Measurements from ENCODE around the gene MARCHF2. TPM values are rescaled to one million over a fixed set of nuclear protein-coding genes. Genes with fewer than 3 reads are reported as not detected.
"Not testable (repeated sequence)": the region's sequence is repeated elsewhere in the genome, so short reads cannot be mapped to it uniquely, and the experiment has no call there.

Gene MARCHF2
- polyA plus RNA-seq, 1 donor from 2014 or later: 67.9 TPM

GRCh38 chr19:8441725-8442544 lies 28.8 kb downstream of the MARCHF2 start:
- no peak overlapping the region for H3K9ac ChIP-seq (ENCODE audit: low read length)

GRCh38 chr19:8444140-8444676 lies 31.1 kb downstream of the MARCHF2 start:
- Histone ChIP-seq H3K4me3 (ENCODE audit: low read length) (peak overlapping the region; percentile 97), H4K20me1 (ENCODE audit: insufficient read depth) (peaks cover 17% of the 10 kb centered on the region), H2AFZ (ENCODE audit: low read depth, low read length) (peak overlapping the region; percentile 93), H3K27ac (ENCODE audit: low read length) (peak overlapping the region; percentile 40), H3K9ac (ENCODE audit: low read length) (peak overlapping the region; percentile 61), H3K79me2 (replicated peaks; ENCODE audit: insufficient read depth, low read length) (peaks cover 44% of the 10 kb centered on the region), H3K4me2 (ENCODE audit: low read length) (peak overlapping the region; percentile 76)
- not testable (repeated sequence) for H3F3A ChIP-seq (ENCODE audit: insufficient read depth, low read length, poor library complexity, severe bottlenecking); H3K27me3 ChIP-seq (ENCODE audit: insufficient read depth, low read depth, low read length); H3K9me3 ChIP-seq (ENCODE audit: low read length); H3K9me2 ChIP-seq (ENCODE audit: insufficient read depth, low read length); H3K36me3 ChIP-seq (ENCODE audit: insufficient read depth, low read length)

More at GRCh38 chr19:8441725-8442544, 28.8 kb downstream of the MARCHF2 start:
- H4K20me1 ChIP-seq (ENCODE audit: insufficient read depth): peaks cover 7% of the 10 kb centered on the region
- no peaks in the 10 kb centered on the region for H3K27me3 ChIP-seq (ENCODE audit: insufficient read depth, low read depth, low read length)
- peaks cover 21% of the 10 kb centered on the region for H3K79me2 ChIP-seq (replicated peaks; ENCODE audit: insufficient read depth, low read length)
- no peaks in the 10 kb centered on the region for H3K36me3 ChIP-seq (ENCODE audit: insufficient read depth, low read length)
- no peak overlapping the region for H3K4me3 ChIP-seq (ENCODE audit: low read length)
- H3K27ac ChIP-seq (ENCODE audit: low read length): no peak overlapping the region
- TF ChIP-seq RAD21 (conservative IDR thresholded peaks at IDR 0.05) (no peak), MXI1 (conservative IDR thresholded peaks at IDR 0.05; ENCODE audit: poor library complexity, severe bottlenecking) (no peak), TAF1 (IDR thresholded peaks at IDR 0.05; ENCODE audit: low read depth) (no peak), CTCF (IDR thresholded peaks at IDR 0.05; ENCODE audit: poor library complexity, severe bottlenecking) (no peak), EP300 (conservative IDR thresholded peaks at IDR 0.05; ENCODE audit: poor library complexity, severe bottlenecking) (no peak), POLR2AphosphoS5 (IDR thresholded peaks at IDR 0.05) (no peak), SMC3 (conservative IDR thresholded peaks at IDR 0.05; ENCODE audit: poor library complexity) (no peak), EZH2 (IDR thresholded peaks at IDR 0.05; ENCODE audit: borderline replicate concordance, insufficient read depth, low read length, poor library complexity, severe bottlenecking) (no peak)
- TF ChIP-seq, protein P1, sequence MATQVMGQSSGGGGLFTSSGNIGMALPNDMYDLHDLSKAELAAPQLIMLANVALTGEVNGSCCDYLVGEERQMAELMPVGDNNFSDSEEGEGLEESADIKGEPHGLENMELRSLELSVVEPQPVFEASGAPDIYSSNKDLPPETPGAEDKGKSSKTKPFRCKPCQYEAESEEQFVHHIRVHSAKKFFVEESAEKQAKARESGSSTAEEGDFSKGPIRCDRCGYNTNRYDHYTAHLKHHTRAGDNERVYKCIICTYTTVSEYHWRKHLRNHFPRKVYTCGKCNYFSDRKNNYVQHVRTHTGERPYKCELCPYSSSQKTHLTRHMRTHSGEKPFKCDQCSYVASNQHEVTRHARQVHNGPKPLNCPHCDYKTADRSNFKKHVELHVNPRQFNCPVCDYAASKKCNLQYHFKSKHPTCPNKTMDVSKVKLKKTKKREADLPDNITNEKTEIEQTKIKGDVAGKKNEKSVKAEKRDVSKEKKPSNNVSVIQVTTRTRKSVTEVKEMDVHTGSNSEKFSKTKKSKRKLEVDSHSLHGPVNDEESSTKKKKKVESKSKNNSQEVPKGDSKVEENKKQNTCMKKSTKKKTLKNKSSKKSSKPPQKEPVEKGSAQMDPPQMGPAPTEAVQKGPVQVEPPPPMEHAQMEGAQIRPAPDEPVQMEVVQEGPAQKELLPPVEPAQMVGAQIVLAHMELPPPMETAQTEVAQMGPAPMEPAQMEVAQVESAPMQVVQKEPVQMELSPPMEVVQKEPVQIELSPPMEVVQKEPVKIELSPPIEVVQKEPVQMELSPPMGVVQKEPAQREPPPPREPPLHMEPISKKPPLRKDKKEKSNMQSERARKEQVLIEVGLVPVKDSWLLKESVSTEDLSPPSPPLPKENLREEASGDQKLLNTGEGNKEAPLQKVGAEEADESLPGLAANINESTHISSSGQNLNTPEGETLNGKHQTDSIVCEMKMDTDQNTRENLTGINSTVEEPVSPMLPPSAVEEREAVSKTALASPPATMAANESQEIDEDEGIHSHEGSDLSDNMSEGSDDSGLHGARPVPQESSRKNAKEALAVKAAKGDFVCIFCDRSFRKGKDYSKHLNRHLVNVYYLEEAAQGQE (IDR thresholded peaks at IDR 0.05; ENCODE audit: borderline replicate concordance): no peak
- H3K4me2 ChIP-seq (ENCODE audit: low read length): no peak overlapping the region
- no peak overlapping the region for H2AFZ ChIP-seq (ENCODE audit: low read depth, low read length)
- no peaks in the 10 kb centered on the region for H3F3A ChIP-seq (ENCODE audit: insufficient read depth, low read length, poor library complexity, severe bottlenecking)
- no peaks in the 10 kb centered on the region for H3K9me3 ChIP-seq (ENCODE audit: low read length)
- no peaks in the 10 kb centered on the region for H3K9me2 ChIP-seq (ENCODE audit: insufficient read depth, low read length)

Measured in neural cell (in vitro differentiated cells).